Left renal pelvis (tissue), 4 donors: Measurements from ENCODE around the gene RND2. TPM values are rescaled to one million over a fixed set of nuclear protein-coding genes. Genes with fewer than 3 reads are reported as not detected.
"Not testable (repeated sequence)": the region's sequence is repeated elsewhere in the genome, so short reads cannot be mapped to it uniquely, and the experiment has no call there.

ENCODE experiments used
- DNase-seq, 4 donors: peaks; one replicate each; pipeline ENCODE4 v3.0.0-alpha.2; 2013; ENCODE audit warnings: low read depth in 4 of 4, low spot score in 3 of 4
- polyA plus RNA-seq, 4 donors: library from polyadenylated mRNA; unstranded; fragments of 120-200 nt; gene quantifications; one replicate each; pipeline ENCODE4 v1.2.1, GENCODE V29; 2013; ENCODE audit not compliant: insufficient read length in 4 of 4

RND2 gene
- polyA plus RNA-seq, 4 donors: 2.2 to 3.7 (median 3.2) TPM

GRCh38 chr17:43025766-43026537 lies 921 bp downstream of the RND2 start:
- no peak for DNase-seq

GRCh38 chr17:43026595-43026994 lies 1.6 kb downstream of the RND2 start:
- no peak for DNase-seq

DNA sequence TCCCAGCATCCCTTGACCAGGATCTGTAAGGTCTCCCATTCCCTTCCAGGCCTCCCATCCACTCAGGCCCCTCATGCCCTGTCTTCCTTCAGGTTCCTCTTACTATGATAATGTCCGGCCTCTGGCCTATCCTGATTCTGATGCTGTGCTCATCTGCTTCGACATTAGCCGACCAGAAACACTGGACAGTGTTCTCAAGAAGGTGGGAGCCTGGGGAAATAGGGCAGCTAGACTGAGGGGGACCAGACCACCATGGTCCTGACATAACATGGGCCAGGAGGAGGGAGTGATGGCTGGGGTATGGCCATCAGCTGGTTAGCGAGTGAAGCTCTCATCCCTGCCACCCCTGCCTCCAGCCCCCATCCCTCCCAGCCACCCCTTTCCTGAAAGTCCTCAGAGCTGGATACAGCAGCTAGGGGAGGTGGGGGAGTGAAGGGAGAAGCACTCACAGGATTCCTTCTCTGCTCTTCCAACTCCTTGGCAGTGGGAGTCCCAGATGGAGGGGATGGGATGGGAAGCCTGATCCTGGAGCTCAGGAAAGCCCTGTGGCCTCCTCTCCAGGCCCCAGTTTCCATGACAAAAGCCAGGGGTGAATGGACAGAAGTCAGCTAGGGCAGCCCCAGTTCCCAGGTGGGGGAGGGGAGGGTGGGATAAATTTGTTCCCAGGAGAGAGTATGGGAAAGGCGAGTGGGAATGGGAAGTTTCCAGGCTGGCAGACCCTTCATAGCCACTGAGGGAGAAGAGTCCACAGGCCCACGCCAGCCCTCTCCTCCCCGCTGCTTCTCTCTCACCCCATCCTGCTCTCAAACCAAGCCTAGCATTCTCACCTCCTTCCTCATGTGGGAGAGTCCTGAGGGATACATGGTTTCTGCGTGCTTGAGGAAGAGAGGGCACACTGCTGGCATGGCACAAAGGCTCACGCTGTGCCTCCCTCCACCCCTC lies 2.3 kb downstream of the RND2 start:
- DNase-seq: no peak

- DNase-seq: no peak
These were observed 3.3 kb downstream of the RND2 start for GRCh38 chr17:43028221-43028861.

- DNase-seq: no peak
These were observed 5.2 kb downstream of the RND2 start for GRCh38 chr17:43030137-43030767.

DNA sequence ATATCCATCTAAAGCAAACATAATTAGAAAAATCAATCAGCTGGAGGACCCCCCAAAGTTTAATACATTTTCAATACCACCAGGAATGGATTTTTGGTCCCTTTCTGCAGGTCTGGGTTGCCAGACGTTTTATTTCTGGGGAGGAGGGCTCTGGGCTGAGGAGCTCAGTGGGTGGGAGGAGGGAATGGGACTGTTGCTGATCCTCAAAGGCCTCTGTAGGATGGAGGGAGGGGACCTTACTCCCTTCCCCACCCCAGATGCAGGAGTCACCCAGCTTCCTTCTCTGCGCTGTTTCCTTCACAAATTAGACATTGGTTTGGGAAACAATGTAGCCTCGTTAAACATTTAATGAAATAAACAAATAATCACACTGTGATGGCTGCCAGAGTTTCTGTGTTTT lies 6.6 kb downstream of the RND2 start:
- no peak for DNase-seq

DNA sequence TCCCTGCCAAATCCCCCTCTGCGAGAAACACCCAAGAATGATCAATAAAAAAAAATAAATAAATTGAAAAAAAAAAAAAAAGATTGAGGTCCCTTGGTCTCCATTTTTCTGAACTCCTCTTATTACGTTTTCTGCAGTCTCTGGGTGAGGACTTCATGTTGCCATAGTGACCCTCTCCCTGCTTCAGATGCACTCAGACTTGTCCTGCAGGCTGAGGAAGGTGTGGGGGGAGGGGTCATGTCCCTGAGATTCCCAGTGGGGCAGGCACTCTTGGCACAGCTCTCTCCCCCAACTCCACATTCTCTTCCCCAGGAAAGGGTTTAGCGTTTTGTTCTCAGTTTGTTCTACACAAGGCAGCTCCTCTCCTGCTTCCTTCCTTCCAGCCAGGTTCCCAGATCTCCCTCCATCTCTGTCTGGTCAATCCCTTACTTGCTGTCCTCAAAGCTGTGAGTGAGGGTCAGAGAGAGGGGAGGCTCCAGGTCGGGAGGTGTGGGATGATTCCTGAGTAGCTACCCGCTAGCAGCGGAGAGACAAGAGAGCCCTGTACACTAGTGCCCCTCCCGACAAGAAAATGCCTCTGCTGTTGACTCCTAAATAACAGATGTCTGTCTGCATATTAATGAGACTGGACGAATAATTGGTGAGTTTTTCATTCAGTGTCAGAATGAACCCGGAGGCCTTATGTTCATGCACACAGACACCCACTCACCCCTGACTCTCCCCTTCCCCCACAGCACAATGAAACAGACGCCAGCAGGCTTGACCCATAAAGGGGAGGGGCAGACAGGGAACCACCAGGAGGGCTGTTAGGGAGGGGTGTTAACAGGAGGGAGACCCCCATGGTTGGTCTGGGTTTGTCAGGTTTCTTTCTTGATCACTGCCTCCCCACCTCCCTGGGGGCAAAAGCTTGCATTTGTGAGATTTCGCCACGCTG lies 9.2 kb downstream of the RND2 start:
- DNase-seq: no peak

- no peak for DNase-seq
These were observed 9.9 kb downstream of the RND2 start for GRCh38 chr17:43034894-43035293.

GRCh38 chr17:43039646-43040045 lies 14.6 kb downstream of the RND2 start:
- DNase-seq: no peak

GRCh38 chr17:43040655-43041054 lies 15.6 kb downstream of the RND2 start:
- no peak for DNase-seq

DNA sequence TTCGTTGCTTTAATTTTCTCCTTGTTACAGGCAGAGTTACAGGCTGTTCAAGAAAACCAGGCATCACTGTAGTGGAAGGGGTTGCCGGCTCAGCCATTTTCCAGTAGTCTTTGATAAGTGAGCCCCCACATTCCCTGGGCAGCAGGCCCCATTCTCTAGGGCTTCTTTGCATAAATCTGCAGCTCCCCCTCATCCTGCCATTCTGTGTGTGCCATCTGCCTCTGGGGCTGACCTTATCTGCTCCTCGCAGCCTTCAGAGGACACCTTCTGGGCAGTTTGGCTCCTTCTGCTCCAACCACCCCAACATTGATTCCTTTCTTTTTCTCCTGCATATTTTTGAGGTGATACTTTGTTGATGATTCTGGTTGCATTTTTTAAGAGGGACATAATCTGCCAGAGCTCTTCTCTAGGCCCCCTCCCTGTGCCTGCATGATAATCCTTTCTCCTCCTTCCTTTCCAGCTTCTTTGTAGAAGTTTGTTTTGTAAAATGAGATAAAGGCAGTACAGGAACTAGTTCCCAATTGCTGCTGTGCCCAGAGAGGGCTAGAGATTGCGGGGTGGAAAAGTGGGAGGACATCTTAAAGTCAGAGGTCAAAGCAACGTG lies 17.1 kb downstream of the RND2 start:
- DNase-seq: no peak

GRCh38 chr17:43043307-43043706 lies 18.3 kb downstream of the RND2 start:
- no peak for DNase-seq

DNA sequence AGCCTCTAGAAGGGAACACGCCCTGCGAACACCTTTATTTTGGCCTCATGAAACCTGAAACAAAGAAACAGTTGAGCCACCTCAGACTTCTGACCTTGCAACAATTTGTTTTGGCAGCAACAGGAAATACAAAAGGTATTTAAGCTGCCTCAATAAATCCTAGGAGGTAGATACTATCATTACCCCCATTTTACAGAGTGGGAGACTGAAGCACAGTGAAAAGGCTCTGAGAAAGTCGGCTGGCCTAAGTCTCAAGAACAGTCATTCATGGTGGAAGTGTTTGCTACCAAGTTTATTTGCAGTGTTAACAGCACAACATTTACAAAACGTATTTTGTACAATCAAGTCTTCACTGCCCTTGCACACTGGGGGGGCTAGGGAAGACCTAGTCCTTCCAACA lies 19.0 kb downstream of the RND2 start:
- DNase-seq: no peak

- DNase-seq: no peak
These were observed 26.9 kb downstream of the RND2 start for GRCh38 chr17:43051969-43052368.

DNA sequence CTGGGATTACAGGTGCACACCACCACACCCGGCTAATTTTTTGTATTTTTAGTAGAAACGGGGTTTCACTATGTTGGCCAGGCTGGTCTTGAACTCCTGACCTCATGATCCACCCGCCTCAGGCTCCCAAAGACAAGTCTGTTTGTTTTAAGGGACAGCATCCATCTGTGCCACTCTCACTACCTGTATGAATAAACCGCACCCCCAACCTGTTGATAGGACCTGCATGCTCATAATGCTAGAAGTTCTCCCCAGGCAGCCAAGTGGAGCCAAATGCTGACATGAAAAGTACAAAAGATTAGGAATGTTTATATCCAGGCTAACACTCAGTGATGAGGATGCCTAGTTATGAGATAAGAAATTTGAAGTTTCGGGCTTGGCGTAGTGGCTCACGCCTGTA lies 28.0 kb downstream of the RND2 start:
- DNase-seq: not testable (repeated sequence)

DNA sequence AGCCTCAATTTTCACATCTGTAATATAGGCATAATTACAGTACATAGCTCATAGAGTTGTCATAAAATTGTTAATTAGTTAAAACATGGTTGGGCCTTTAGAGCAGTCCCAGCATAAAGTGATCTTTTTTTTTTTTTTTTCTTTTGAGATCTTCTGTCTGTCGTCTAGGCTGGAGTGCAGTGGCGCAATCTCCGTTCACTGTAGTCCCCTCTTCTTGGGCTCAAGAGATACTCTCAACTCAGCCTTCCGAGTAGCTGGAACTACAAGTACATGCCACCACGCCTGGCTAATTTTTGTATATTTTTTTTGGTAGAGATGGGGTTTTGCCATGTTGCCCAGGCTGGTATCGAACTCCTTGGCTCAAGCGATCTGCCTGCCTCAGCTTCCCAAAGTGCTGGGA lies 31.0 kb downstream of the RND2 start:
- DNase-seq: no peak

GRCh38 chr17:43062984-43063638 lies 38.1 kb downstream of the RND2 start:
- no peak for DNase-seq

GRCh38 chr17:43068570-43069367 lies 43.7 kb downstream of the RND2 start:
- DNase-seq: no peak
